GM13977 (cell line): Measurements from ENCODE around the gene ANXA6.

Experiments used
- DNase-seq: peaks from one replicate; pipeline ENCODE4 v3.0.0; 2012; ENCODE audit warnings: low spot score
- in situ Hi-C: fragments of 300-500 bp; cut with MboI; formaldehyde crosslinking; loops from one replicate; pipeline ENCODE4 v1.12.0; 2022; ENCODE audit warnings: low sequenced_read_pairs, low pct_unique_long_range_greater_than_20kb, mixed read lengths, inconsistent platforms; ENCODE audit not compliant: unreplicated experiment
- TF ChIP-seq, protein P1 (sequence below): IDR thresholded peaks from 2 replicates; pipeline ENCODE4 v1.5.1; 2012; ENCODE audit warnings: mild to moderate bottlenecking, control low read depth; ENCODE audit not compliant: insufficient read depth; ENCODE audit errors: extremely low read depth, missing control alignments

Gene ANXA6

DNA sequence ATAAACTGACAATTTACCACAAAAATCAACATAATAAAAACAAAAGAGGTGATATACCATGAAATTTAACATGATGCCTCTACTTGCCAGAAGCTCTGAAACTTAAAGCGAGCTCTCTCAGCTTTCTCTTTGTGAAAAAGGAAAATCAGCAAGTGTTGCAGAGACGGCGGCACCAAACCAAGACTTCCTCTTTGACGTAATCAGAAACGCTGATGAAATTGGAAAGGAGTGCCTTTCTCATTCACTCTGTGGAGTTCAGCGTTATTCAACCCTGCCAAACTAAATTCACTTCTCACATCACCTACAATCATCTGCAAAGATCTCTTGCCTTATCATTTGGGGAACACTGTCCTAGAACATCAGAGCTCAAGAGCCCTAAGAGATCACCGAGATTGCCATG, 32.2 kb downstream of the ANXA6 start:
- TF ChIP-seq, protein P1, sequence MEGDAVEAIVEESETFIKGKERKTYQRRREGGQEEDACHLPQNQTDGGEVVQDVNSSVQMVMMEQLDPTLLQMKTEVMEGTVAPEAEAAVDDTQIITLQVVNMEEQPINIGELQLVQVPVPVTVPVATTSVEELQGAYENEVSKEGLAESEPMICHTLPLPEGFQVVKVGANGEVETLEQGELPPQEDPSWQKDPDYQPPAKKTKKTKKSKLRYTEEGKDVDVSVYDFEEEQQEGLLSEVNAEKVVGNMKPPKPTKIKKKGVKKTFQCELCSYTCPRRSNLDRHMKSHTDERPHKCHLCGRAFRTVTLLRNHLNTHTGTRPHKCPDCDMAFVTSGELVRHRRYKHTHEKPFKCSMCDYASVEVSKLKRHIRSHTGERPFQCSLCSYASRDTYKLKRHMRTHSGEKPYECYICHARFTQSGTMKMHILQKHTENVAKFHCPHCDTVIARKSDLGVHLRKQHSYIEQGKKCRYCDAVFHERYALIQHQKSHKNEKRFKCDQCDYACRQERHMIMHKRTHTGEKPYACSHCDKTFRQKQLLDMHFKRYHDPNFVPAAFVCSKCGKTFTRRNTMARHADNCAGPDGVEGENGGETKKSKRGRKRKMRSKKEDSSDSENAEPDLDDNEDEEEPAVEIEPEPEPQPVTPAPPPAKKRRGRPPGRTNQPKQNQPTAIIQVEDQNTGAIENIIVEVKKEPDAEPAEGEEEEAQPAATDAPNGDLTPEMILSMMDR = no peak
- peak; percentile 46 for DNase-seq
- in situ Hi-C loops = no loop called here

DNA sequence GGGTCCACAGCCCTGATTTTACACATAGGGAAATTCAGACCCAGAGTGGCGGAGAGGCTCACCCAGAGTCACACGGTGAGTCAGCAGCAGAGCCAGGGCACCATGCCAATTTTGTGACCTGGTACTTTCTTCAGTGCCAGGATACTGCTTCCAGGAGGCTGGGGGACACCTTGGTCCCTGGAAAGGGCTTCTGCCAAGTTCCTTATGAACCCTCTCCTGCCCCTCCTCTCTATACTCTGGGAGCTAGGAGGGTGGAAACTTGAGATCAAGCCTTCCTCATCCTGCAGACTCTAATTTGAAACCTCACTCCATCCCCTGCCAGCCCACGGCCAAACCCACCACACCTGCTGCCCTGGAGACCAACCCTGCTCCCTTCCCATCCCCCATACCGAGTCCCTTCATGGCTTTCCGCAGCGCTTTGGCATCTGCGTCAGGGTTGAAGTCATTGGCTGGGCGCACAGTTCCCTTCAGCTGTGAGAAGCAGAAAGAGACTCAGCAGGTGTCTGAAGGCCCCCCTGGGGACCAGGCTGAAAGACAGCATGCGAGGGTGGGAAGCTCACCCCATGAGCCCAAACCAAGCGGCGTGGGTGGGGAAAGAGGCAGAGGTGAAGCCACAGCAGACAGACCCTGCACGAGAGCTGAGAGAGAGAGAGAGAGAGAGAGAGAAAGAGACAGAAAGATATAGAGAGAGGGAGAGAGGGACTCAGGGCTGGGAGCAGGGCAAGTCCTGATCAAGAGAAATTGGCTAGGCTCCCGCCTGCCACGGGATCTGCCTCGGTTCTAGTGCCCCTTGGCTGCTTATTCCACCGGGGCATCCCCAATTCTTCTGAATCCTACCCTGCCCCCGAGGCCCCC, 33.5 kb downstream of the ANXA6 start:
- TF ChIP-seq, protein P1 = no peak
- peak; percentile 84 for DNase-seq
- in situ Hi-C loops = loop anchor here (5.0 kb wide), 1 partner anchor 38 kb away; no protein-coding TSS in a partner anchor

DNA sequence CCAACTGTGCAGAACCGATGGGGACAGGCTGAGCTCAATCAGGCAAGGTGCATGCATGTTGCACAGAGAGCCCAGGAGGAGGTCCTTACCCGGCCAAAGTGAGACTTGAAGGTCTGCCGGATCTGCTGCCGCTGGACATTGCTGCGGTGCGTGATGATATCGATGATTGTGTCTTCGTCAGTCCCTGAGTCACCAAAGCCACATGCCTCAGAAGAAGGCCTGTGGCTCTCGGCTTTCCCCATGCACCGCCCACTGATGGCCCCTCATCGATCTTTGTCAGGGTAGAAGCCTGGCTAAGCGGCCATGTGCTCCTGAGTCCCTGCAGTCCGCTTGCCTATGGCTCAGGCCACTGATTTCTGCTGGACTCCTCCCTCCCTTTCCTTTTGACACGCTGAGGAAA, 34.8 kb downstream of the ANXA6 start:
- TF ChIP-seq, protein P1 = no peak
- in situ Hi-C loops = loop anchor here (5.0 kb wide), 1 partner anchor 39 kb away; no protein-coding TSS in a partner anchor
- DNase-seq = no peak

DNA sequence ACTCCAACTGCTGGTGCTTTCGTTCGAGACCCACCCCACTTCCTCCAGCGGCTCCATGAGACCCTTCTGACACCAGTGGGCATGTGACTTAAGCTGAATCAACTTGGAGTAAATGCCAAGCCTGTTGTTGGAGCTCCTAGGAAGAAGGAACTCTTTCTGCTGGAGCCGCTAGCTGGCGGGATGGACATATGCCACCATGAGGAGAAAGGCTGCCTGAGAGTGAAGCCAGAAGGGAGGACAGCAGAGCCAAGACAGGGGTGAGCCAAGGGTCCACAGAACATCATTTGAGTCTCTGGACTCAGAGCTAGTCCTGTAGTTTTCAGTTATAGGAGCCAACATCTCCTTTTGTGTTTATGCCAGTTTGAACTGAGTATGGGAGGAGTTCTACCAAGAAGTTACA, 35.9 kb downstream of the ANXA6 start:
- DNase-seq = no peak
- in situ Hi-C loops = loop anchor here (5.0 kb wide), 1 partner anchor 41 kb away; no protein-coding TSS in a partner anchor

DNA sequence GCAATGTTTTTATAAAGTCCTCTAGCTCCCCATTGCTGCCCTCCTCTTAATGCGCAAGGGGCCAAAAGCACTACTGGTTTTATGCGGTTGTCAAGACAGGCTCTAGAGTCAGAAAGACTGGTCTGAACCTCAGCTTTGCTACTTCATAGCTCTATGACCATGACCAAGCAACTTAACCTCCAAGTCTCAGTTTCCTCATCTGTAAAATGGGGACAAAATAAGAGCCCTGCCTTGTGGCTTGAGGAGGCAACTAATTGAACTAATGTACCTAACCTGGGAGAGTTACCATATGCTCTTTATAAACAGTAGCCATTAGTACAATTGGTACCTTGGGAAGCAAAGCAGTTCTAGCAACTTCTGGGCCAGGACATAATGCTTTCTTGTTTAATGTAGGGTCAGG, 36.5 kb downstream of the ANXA6 start:
- in situ Hi-C loops = loop anchor here (5.0 kb wide), 1 partner anchor 41 kb away; no protein-coding TSS in a partner anchor
- TF ChIP-seq, protein P1 = no peak

More for the DNA sequence above, 35.9 kb downstream of the ANXA6 start:
- TF ChIP-seq, protein P1 = no peak

DNA sequence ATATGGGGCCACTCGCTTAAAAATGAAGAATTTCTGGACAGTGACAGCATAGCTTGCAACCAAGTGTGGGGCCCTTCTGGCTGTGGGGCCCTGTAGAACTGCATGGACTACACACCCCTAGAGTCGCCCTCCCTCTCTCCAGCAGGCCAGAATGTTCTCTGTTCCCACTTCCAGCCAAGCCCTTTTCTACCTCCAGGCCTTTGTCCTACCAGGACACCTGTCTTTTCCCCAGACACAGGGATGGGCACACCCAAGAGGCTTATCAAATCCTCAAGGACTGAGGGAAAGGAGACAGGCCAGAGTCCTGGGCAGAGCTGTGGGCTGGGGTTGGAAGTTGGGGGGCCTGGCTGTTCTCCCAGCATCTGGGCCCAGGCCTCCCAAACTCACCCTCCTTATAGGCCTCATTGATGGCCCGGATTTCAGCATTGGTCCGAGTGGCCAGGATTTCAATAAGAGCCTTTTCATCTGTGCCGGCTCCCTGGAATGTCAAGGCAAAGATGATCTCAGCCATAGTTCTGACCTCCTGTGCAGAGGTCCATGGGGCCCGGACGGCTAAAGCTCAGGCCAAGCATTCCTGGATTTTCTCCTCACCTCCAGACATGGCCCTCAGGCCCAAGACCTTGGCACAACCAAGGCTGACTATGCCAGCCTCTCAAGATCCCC, 38.5 kb downstream of the ANXA6 start:
- TF ChIP-seq, protein P1 = no peak
- DNase-seq = no peak
- in situ Hi-C loops = loop anchor here (5.0 kb wide), 1 partner anchor 67 kb away; no protein-coding TSS in a partner anchor

More for the DNA sequence above, 36.5 kb downstream of the ANXA6 start:
- no peak for DNase-seq
